ENCODE results near the gene LCA5L. TPM values are rescaled to one million over a fixed set of nuclear protein-coding genes. Genes with fewer than 3 reads are reported as not detected.

The LCA5L gene
- total RNA-seq, 1 donor from 2014 or later: 2.0 TPM

GRCh38 chr21:39439232-39439631 lies 6.3 kb downstream of the LCA5L start:
- DNase-seq (ENCODE audit: low read depth) (no peak), FAIRE-seq (no peak)
- Histone ChIP-seq H3K9ac (ENCODE audit: low read length) (no peak overlapping the region), H3K4me1 (ENCODE audit: insufficient read depth, low read length) (no peaks in the 10 kb centered on the region), H3K27ac (ENCODE audit: low read depth, low read length) (no peak overlapping the region), H3K4me2 (ENCODE audit: low read length) (no peak overlapping the region), H3K4me3 (ENCODE audit: insufficient read depth, low read depth, low read length) (no peak overlapping the region), H3K27me3 (ENCODE audit: insufficient read depth, low read length) (no peaks in the 10 kb centered on the region), H3K36me3 (ENCODE audit: insufficient read depth, low read length) (no peaks in the 10 kb centered on the region), H3K79me2 (ENCODE audit: insufficient read depth, low read length) (no peaks in the 10 kb centered on the region), H2AFZ (ENCODE audit: low read depth, low read length) (no peak overlapping the region), H4K20me1 (ENCODE audit: insufficient read depth, low read length) (no peaks in the 10 kb centered on the region), H3K9me3 (ENCODE audit: insufficient read depth, low read depth, low read length) (no peaks in the 10 kb centered on the region)
- TF ChIP-seq EZH2 (IDR thresholded peaks at IDR 0.05; ENCODE audit: insufficient read depth, low read length): no peak
- TF ChIP-seq CTCF (IDR thresholded peaks at IDR 0.05; ENCODE audit: insufficient read depth, low read depth, low read length): no peak
- Mint-ChIP-seq H3K36me3 (ENCODE audit: low read depth, unreplicated experiment) (no peaks in the 10 kb centered on the region), H3K27me3 (ENCODE audit: low read depth, unreplicated experiment) (no peaks in the 10 kb centered on the region), H3K4me1 (ENCODE audit: low read depth, unreplicated experiment) (peaks cover 1% of the 10 kb centered on the region), H3K27ac (ENCODE audit: unreplicated experiment) (no peak overlapping the region), H3K9me3 (ENCODE audit: unreplicated experiment) (no peaks in the 10 kb centered on the region), H3K4me3 (ENCODE audit: unreplicated experiment) (no peak overlapping the region)

GRCh38 chr21:39434950-39435349 lies 10.6 kb downstream of the LCA5L start:
- Histone ChIP-seq H3K4me3 (ENCODE audit: insufficient read depth, low read depth, low read length) (no peak overlapping the region), H3K9me3 (ENCODE audit: insufficient read depth, low read depth, low read length) (no peaks in the 10 kb centered on the region), H4K20me1 (ENCODE audit: insufficient read depth, low read length) (no peaks in the 10 kb centered on the region), H3K9ac (ENCODE audit: low read length) (no peak overlapping the region), H3K79me2 (ENCODE audit: insufficient read depth, low read length) (no peaks in the 10 kb centered on the region), H3K4me2 (ENCODE audit: low read length) (no peak overlapping the region), H2AFZ (ENCODE audit: low read depth, low read length) (no peak overlapping the region), H3K27ac (ENCODE audit: low read depth, low read length) (no peak overlapping the region), H3K27me3 (ENCODE audit: insufficient read depth, low read length) (no peaks in the 10 kb centered on the region), H3K36me3 (ENCODE audit: insufficient read depth, low read length) (no peaks in the 10 kb centered on the region), H3K4me1 (ENCODE audit: insufficient read depth, low read length) (no peaks in the 10 kb centered on the region)
- no peak overlapping the region for H3K4me3 Mint-ChIP-seq (ENCODE audit: unreplicated experiment)
- H3K36me3 Mint-ChIP-seq (ENCODE audit: low read depth, unreplicated experiment): no peaks in the 10 kb centered on the region
- peaks cover 11% of the 10 kb centered on the region for H3K4me1 Mint-ChIP-seq (ENCODE audit: low read depth, unreplicated experiment)
- FAIRE-seq (no peak), DNase-seq (ENCODE audit: low read depth) (no peak)
- H3K27ac Mint-ChIP-seq (ENCODE audit: unreplicated experiment): no peak overlapping the region
- no peaks in the 10 kb centered on the region for H3K9me3 Mint-ChIP-seq (ENCODE audit: unreplicated experiment)
- no peaks in the 10 kb centered on the region for H3K27me3 Mint-ChIP-seq (ENCODE audit: low read depth, unreplicated experiment)
- TF ChIP-seq EZH2 (IDR thresholded peaks at IDR 0.05; ENCODE audit: insufficient read depth, low read length) (no peak), CTCF (IDR thresholded peaks at IDR 0.05; ENCODE audit: insufficient read depth, low read depth, low read length) (no peak)

- no peaks in the 10 kb centered on the region for H3K36me3 ChIP-seq (ENCODE audit: insufficient read depth, low read length)
- Mint-ChIP-seq H3K27me3 (ENCODE audit: low read depth, unreplicated experiment) (no peaks in the 10 kb centered on the region), H3K27ac (ENCODE audit: unreplicated experiment) (no peak overlapping the region), H3K9me3 (ENCODE audit: unreplicated experiment) (no peaks in the 10 kb centered on the region), H3K4me3 (ENCODE audit: unreplicated experiment) (no peak overlapping the region), H3K4me1 (ENCODE audit: low read depth, unreplicated experiment) (peaks cover 11% of the 10 kb centered on the region), H3K36me3 (ENCODE audit: low read depth, unreplicated experiment) (no peaks in the 10 kb centered on the region)
- no peak overlapping the region for H3K27ac ChIP-seq (ENCODE audit: low read depth, low read length)
- H3K4me1 ChIP-seq (ENCODE audit: insufficient read depth, low read length): no peaks in the 10 kb centered on the region
- H3K4me2 ChIP-seq (ENCODE audit: low read length): no peak overlapping the region
- H3K9ac ChIP-seq (ENCODE audit: low read length): no peak overlapping the region
- no peaks in the 10 kb centered on the region for H3K9me3 ChIP-seq (ENCODE audit: insufficient read depth, low read depth, low read length)
- H4K20me1 ChIP-seq (ENCODE audit: insufficient read depth, low read length): no peaks in the 10 kb centered on the region
- H3K4me3 ChIP-seq (ENCODE audit: insufficient read depth, low read depth, low read length): no peak overlapping the region
- DNase-seq (ENCODE audit: low read depth): no peak
- no peaks in the 10 kb centered on the region for H3K79me2 ChIP-seq (ENCODE audit: insufficient read depth, low read length)
- H3K27me3 ChIP-seq (ENCODE audit: insufficient read depth, low read length): no peaks in the 10 kb centered on the region
- TF ChIP-seq EZH2 (IDR thresholded peaks at IDR 0.05; ENCODE audit: insufficient read depth, low read length): no peak
- no peak for TF ChIP-seq CTCF (IDR thresholded peaks at IDR 0.05; ENCODE audit: insufficient read depth, low read depth, low read length)
- H2AFZ ChIP-seq (ENCODE audit: low read depth, low read length): no peak overlapping the region
- no peak for FAIRE-seq
These were observed 14.6 kb downstream of the LCA5L start for GRCh38 chr21:39430954-39431353.
